K562 (cell line): ENCODE data around the gene DPAGT1. TPM values are rescaled to one million over a fixed set of nuclear protein-coding genes. Genes with fewer than 3 reads are reported as not detected.

Experiments used
- ATAC-seq: fragments of 200-7000 bp; cut with Tn5 transposase; 3 replicates; pipeline ENCODE4 v1.9.1; 2020; ENCODE audit warnings: moderate library complexity
- BruUV-seq: library from RNA; stranded (reverse); fragments of 400-500 nt; replicated peaks from 2 replicates; lab custom pipeline; 2021; lab: Mats Ljungman, UMichigan
- CTCF ChIA-PET: fragments of 300-600 bp; formaldehyde crosslinking; extraction: SDS; loops from one replicate; lab custom pipeline; 2021; ENCODE audit warnings: low intra/inter-chr PET ratio; lab: Yijun Ruan, JAX
- POLR2A ChIA-PET: fragments of 300-600, 350-650 bp; sonication (Branson Sonifier 250); formaldehyde crosslinking; extraction: SDS; loops from one replicate; lab custom pipeline; 2021; ENCODE audit warnings: antibody characterized with exemption, inconsistent platforms; lab: Yijun Ruan, JAX
- DNase-seq, 4 experiments: peaks; one replicate each; pipeline versions ENCODE4 v3.0.0 to v3.0.0-alpha.2; 2011 to 2018; ENCODE audit warnings: low spot score in 3 of 4, mixed read lengths in 3 of 4; ENCODE audit errors: extremely low read depth in 1 of 4
- FAIRE-seq: peaks from 2 replicates; lab custom pipeline; 2011; peaks lifted over from hg19 to GRCh38; lab: Jason Lieb, UNC
- H2AFZ ChIP-seq: 2 replicates; pipeline ENCODE4 v1.6.0; 2011; ENCODE audit warnings: low read depth, low read length, control low read depth, inconsistent platforms
- H3K27ac ChIP-seq: fragments of 200-600 bp; 3 replicates; pipeline ENCODE4 v1.8.0; 2011; ENCODE audit warnings: low read depth, mild to moderate bottlenecking, control low read depth, inconsistent platforms, low read length, moderate library complexity, mixed read lengths; ENCODE audit errors: extremely low read depth
- H3K27me3 ChIP-seq, 2 experiments: fragments of 300-600 bp in 1 of 2; 2 replicates in 1 of 2; 3 replicates in 1 of 2; pipeline versions ENCODE4 v1.6.0 to v1.8.0; 2011; ENCODE audit warnings: inconsistent platforms in 2 of 2, low read length in 2 of 2, mild to moderate bottlenecking in 1 of 2, mixed read lengths in 1 of 2, moderate library complexity in 1 of 2; ENCODE audit not compliant: control insufficient read depth in 2 of 2, insufficient read depth in 2 of 2
- H3K36me3 ChIP-seq: fragments of 300-600 bp; 3 replicates; pipeline ENCODE4 v1.8.0; 2011; ENCODE audit warnings: mild to moderate bottlenecking, low read length, inconsistent platforms; ENCODE audit not compliant: control insufficient read depth, insufficient read depth
- H3K4me1 ChIP-seq, 2 experiments: fragments of 200-600 bp in 1 of 2; replicated peaks in 1 of 2; 2 replicates in 1 of 2; 3 replicates in 1 of 2; pipeline versions ENCODE4 v1.5.1 to v1.8.0; 2011; ENCODE audit warnings: inconsistent platforms in 2 of 2, low read length in 2 of 2, mild to moderate bottlenecking in 1 of 2, mixed read lengths in 1 of 2, moderate library complexity in 1 of 2; ENCODE audit not compliant: control insufficient read depth in 2 of 2, insufficient read depth in 2 of 2
- H3K4me2 ChIP-seq: 2 replicates; pipeline ENCODE4 v1.6.1; 2011; ENCODE audit warnings: low read length, control low read depth, inconsistent platforms, mixed read lengths; ENCODE audit not compliant: insufficient read depth
- H3K4me3 ChIP-seq: fragments of 200-600 bp; sonication (generic), shearing (Covaris generic); 2 replicates; pipeline ENCODE4 v1.5.1; 2016; ENCODE audit warnings: control low read depth, inconsistent platforms
- H3K79me2 ChIP-seq: fragments of 200-600 bp; 3 replicates; pipeline ENCODE4 v1.8.0; 2011; ENCODE audit warnings: low read length, inconsistent platforms; ENCODE audit not compliant: control insufficient read depth, insufficient read depth
- H3K9ac ChIP-seq, 2 experiments: 2 replicates each; pipeline versions ENCODE4 v1.6.0 to v1.6.1; 2011; ENCODE audit warnings: low read depth in 2 of 2, low read length in 2 of 2, control low read depth in 1 of 2, inconsistent platforms in 1 of 2, mild to moderate bottlenecking in 1 of 2, mixed read lengths in 1 of 2; ENCODE audit not compliant: insufficient read depth in 1 of 2
- H3K9me1 ChIP-seq: one replicate; pipeline ENCODE4 v1.6.0; 2011; ENCODE audit warnings: inconsistent platforms, mild to moderate bottlenecking, low read length, moderate library complexity; ENCODE audit not compliant: control insufficient read depth, insufficient read depth
- H3K9me3 ChIP-seq: replicated peaks from 2 replicates; pipeline ENCODE4 v1.5.1; 2011; ENCODE audit warnings: low read depth, low read length, inconsistent platforms; ENCODE audit not compliant: control insufficient read depth, insufficient read depth
- H4K20me1 ChIP-seq: replicated peaks from 2 replicates; pipeline ENCODE4 v1.6.1; 2011; ENCODE audit warnings: low read length, inconsistent platforms, mixed read lengths; ENCODE audit not compliant: control insufficient read depth, insufficient read depth
- AFF1 ChIP-seq, 2 experiments: fragments of 450-650 bp; IDR thresholded peaks; 2 replicates each; pipeline ENCODE4 v1.6.1; 2018; ENCODE audit warnings: mild to moderate bottlenecking in 2 of 2, low read depth in 1 of 2; ENCODE audit not compliant: partially characterized antibody in 2 of 2
- BRD9 ChIP-seq: fragments of 450-650 bp; IDR thresholded peaks from 2 replicates; pipeline ENCODE4 v1.6.1; 2018; ENCODE audit warnings: low read depth; ENCODE audit not compliant: partially characterized antibody
- CBX2 ChIP-seq: fragments of 200-600 bp; sonication (generic); IDR thresholded peaks from one replicate; pipeline ENCODE4 v1.6.1; 2012; ENCODE audit warnings: mild to moderate bottlenecking, low read length, inconsistent platforms; ENCODE audit not compliant: insufficient read depth, poor library complexity, severe bottlenecking
- ERF ChIP-seq: fragments of 450-650 bp; formaldehyde crosslinking; IDR thresholded peaks from 2 replicates; pipeline ENCODE4 v1.4.0; 2020; ENCODE audit warnings: mild to moderate bottlenecking, mixed read lengths
- KHSRP ChIP-seq: fragments of 450-650 bp; IDR thresholded peaks from 2 replicates; pipeline ENCODE4 v1.6.1; 2017
- MAFK ChIP-seq: IDR thresholded peaks from 2 replicates; pipeline ENCODE4 v1.6.1; 2011; ENCODE audit warnings: low read length, improper control_type of control experiment
- NRF1 ChIP-seq, 2 experiments: fragments of 450-650 bp; IDR thresholded peaks in 1 of 2; conservative IDR thresholded peaks in 1 of 2; 2 replicates each; pipeline ENCODE4 v1.6.1; 2014; ENCODE audit warnings: mild to moderate bottlenecking in 2 of 2
- PCBP2 ChIP-seq: fragments of 200-400 bp; formaldehyde crosslinking; IDR thresholded peaks from 2 replicates; pipeline ENCODE4 v1.6.1; 2018; ENCODE audit warnings: low read length, low read depth, mild to moderate bottlenecking, moderate library complexity; ENCODE audit not compliant: poor library complexity, severe bottlenecking
- PKNOX1 ChIP-seq: fragments of 450-650 bp; IDR thresholded peaks from 2 replicates; pipeline ENCODE4 v1.6.1; 2016
- PTBP1 ChIP-seq: fragments of 200-400 bp; formaldehyde crosslinking; IDR thresholded peaks from 2 replicates; pipeline ENCODE4 v1.6.1; 2017; ENCODE audit warnings: low read depth, low read length
- THRA ChIP-seq: fragments of 450-650 bp; IDR thresholded peaks from 2 replicates; pipeline ENCODE4 v1.6.1; 2017; ENCODE audit warnings: mild to moderate bottlenecking, moderate library complexity
- ZBTB26 ChIP-seq: fragments of 450-650 bp; formaldehyde crosslinking; IDR thresholded peaks from 2 replicates; pipeline ENCODE4 v1.4.0; 2022; ENCODE audit warnings: missing genetic modification characterization
- ZNF324 ChIP-seq: fragments of 250-450 bp; sonication (Bioruptor Pico); IDR thresholded peaks from 2 replicates; pipeline ENCODE4 v1.4.0; 2020; ENCODE audit warnings: mild to moderate bottlenecking
- ZNF75A ChIP-seq: fragments of 450-650 bp; formaldehyde crosslinking; IDR thresholded peaks from 2 replicates; pipeline ENCODE4 v1.4.0; 2020; ENCODE audit warnings: mild to moderate bottlenecking
- WGBS: fragments of 100-300 bp; shearing (Covaris generic); methylation state at CpG from one replicate; pipeline ENCODE4 v1.1.6; 2016; ENCODE audit warnings: low coverage, mixed read lengths; ENCODE audit not compliant: insufficient coverage; ENCODE audit errors: missing lambda C conversion rate; 5-methylcytosine and 5-hydroxymethylcytosine counted together
- in situ Hi-C: fragments of 300-500 bp; cut with MboI; formaldehyde crosslinking; loops from 4 replicates; pipeline ENCODE4 v1.15.0; 2018; ENCODE audit warnings: inconsistent platforms, mixed read lengths
- intact Hi-C: fragments of 100-400 bp; cut with micrococcal nuclease; formaldehyde crosslinking; loops from 2 replicates; pipeline ENCODE4 v1.14.2; 2022
- polyA plus RNA-seq, 8 experiments: library from polyadenylated mRNA; depleted of rRNA in 4 of 8; stranded (reverse) in 5 of 8; unstranded in 3 of 8; fragments of >200 nt; fragmentation: Nextera tagmentation in 2 of 8; fragmentation: Illumina TruSeq in 1 of 8; extraction: Ambion mirVana in 2 of 8; extraction: Trizol in 1 of 8; gene quantifications; 2 replicates each; pipeline versions ENCODE4 v1.2.1 to v1.2.3, GENCODE V29; 2011 to 2014; ENCODE audit warnings: inconsistent platforms in 1 of 8, missing spikeins in 1 of 8
- total RNA-seq, 7 experiments: library from RNA; depleted of rRNA in 6 of 7; stranded (reverse); fragments of >200 nt in 6 of 7; fragmentation: Illumina TruSeq in 2 of 7; extraction: Trizol in 2 of 7; gene quantifications; 2 replicates each; pipeline versions ENCODE4 v1.2.1 to v1.2.3, GENCODE V29; 2011 to 2021; ENCODE audit warnings: low replicate concordance in 1 of 7

Gene DPAGT1
- total and polyA plus RNA-seq, 9 of the 15 experiments (the other 6 are each of a cell fraction or from before 2014, with no cell fraction given), result 29.9 to 135 (median 85.0) TPM

GRCh38 chr11:119087747-119088241, 13.9 kb downstream of the DPAGT1 start:
- Histone ChIP-seq H4K20me1 (peaks cover 9% of the 10 kb centered on the region), H3K27me3 (no peaks in the 10 kb centered on the region; a peak in 1 of 5 replicates), H3K79me2 (peaks cover 77% of the 10 kb centered on the region), H3K9ac (peak overlapping the region; percentile 89 to 94), H3K4me1 (peaks cover 37 to 66% of the 10 kb centered on the region in 2 experiments), H3K36me3 (peaks cover 48% of the 10 kb centered on the region), H3K27ac (peak overlapping the region; percentile 95), H2AFZ (no peak overlapping the region), H3K9me3 (no peaks in the 10 kb centered on the region), H3K9me1 (no peaks in the 10 kb centered on the region), H3K4me2 (peak overlapping the region; percentile 98), H3K4me3 (peak overlapping the region; percentile 94)
- POLR2A ChIA-PET, result interaction anchor here (0.5 to 5.8 kb wide), 8 partner anchors 8 to 251 kb away, joined by 3 to 50 read pairs (median 6); partner anchors contain the start of genes C2CD2L, DPAGT1 and VPS11
- BruUV-seq, result no TSS peak
- peak; percentile 87 to 96 (median 90) for DNase-seq
- FAIRE-seq, result peak; percentile 89
- CTCF ChIA-PET, result interaction anchor here (0.7 kb wide), 1 partner anchor 26 kb away, joined by 3 read pairs; no protein-coding TSS in a partner anchor
- peak; percentile 34 for ATAC-seq
- 0% methylated on average over 2 of the region's 2 CpGs for WGBS
- in situ Hi-C loops, result no loop called here
- intact Hi-C loops, result loop anchor here (5.0 kb wide), 1 partner anchor 70 kb away; the partner anchor contains the start of genes RPS25 and TRAPPC4
- TF ChIP-seq CBX2, result no peak
- peak; percentile 71; the same call in 1 of the 2 replicates for TF ChIP-seq KHSRP
- no peak for TF ChIP-seq ZBTB26 (CRISPR knock-in tag)
- no peak for TF ChIP-seq BRD9
- no peak for TF ChIP-seq ZNF324 (CRISPR knock-in tag)
- peak; percentile 50; the same call in 1 of the 2 replicates for TF ChIP-seq PKNOX1
- no peak for TF ChIP-seq THRA
- 0 out of 2 replicates have a peak, but pooled peaks have one; percentile 74 for TF ChIP-seq ERF (CRISPR knock-in tag)
- TF ChIP-seq PCBP2, result no peak
- no peak for TF ChIP-seq NRF1 (conservative IDR thresholded peaks at IDR 0.05 in 1 of 2, IDR thresholded peaks at IDR 0.05 in 1 of 2)
- peak; percentile 84 for TF ChIP-seq MAFK
- TF ChIP-seq PTBP1, result no peak; the same call in 1 of the 2 replicates
- peak; percentile 61 to 87 for TF ChIP-seq AFF1 (IDR thresholded peaks at IDR 0.05; ENCODE audit: low read depth in 1 of 2, partially characterized antibody in 2 of 2)
- TF ChIP-seq ZNF75A, result no peak
